ENCODE measurements around the gene CCDC51. TPM values are rescaled to one million over a fixed set of nuclear protein-coding genes. Genes with fewer than 3 reads are reported as not detected.

Gene CCDC51
- total RNA-seq, 1 experiment from 2014 or later, result 29.3 TPM

DNA sequence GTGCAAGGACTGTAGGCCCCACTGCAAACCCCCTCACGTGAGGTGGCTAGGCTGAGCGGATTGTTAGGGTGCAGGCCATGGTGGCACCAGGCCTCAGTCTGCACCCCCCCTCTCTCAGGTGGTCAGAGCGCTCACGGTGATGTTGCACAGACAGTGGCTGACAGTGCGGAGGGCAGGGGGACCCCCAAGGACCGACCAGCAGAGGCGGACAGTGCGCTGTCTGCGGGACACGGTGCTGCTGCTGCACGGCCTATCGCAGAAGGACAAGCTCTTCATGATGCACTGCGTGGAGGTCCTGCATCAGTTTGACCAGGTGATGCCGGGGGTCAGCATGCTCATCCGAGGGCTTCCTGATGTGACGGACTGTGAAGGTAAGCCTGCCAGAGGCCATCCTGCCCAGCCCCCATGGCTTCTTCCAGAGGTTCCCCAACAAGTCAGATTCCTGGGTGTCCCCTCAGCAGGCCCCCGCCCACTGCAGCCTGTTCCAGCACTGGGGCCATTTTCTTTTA, 24.8 kb upstream of the CCDC51 start:
- H3K4me1 ChIP-seq (ENCODE audit: control insufficient read depth in 1 of 2, insufficient read depth in 2 of 2, low read length in 2 of 2), result peaks cover 16 to 33% of the 10 kb centered on the region in 2 experiments
- H3K9ac ChIP-seq (ENCODE audit: low read length), result peak overlapping the region; percentile 82
- TF ChIP-seq POLR2A (IDR thresholded peaks at IDR 0.05; ENCODE audit: borderline replicate concordance, extremely low read depth, insufficient read depth, insufficient read length) (no peak), ZFX (IDR thresholded peaks at IDR 0.05) (no peak), SRF (IDR thresholded peaks at IDR 0.05; ENCODE audit: low read depth) (no peak), CEBPB (IDR thresholded peaks at IDR 0.05; ENCODE audit: low read depth) (no peak), CBX3 (IDR thresholded peaks at IDR 0.05; ENCODE audit: low read depth) (no peak), EZH2phosphoT487 (IDR thresholded peaks at IDR 0.05; ENCODE audit: borderline replicate concordance) (no peak), POLR2AphosphoS5 (IDR thresholded peaks at IDR 0.05; ENCODE audit: low read depth, low read length) (no peak), SIN3A (IDR thresholded peaks at IDR 0.05; ENCODE audit: low read depth) (no peak), TCF7L2 (IDR thresholded peaks at IDR 0.05; ENCODE audit: borderline replicate concordance, extremely low read depth, insufficient read depth, insufficient read length) (no peak), JUND (IDR thresholded peaks at IDR 0.05) (no peak), ZBTB33 (IDR thresholded peaks at IDR 0.05; ENCODE audit: extremely low read depth, insufficient replicate concordance, low read length) (no peak), EZH2 (IDR thresholded peaks at IDR 0.05) (no peak), YY1 (IDR thresholded peaks at IDR 0.05; ENCODE audit: extremely low read depth, insufficient replicate concordance, low read depth, low read length) (no peak), FOSL1 (IDR thresholded peaks at IDR 0.05; ENCODE audit: low read depth) (no peak), ELF1 (IDR thresholded peaks at IDR 0.05; ENCODE audit: borderline replicate concordance, low read depth) (no peak), MAX (IDR thresholded peaks at IDR 0.05) (no peak), SP1 (IDR thresholded peaks at IDR 0.05; ENCODE audit: low read depth) (no peak)
- TF ChIP-seq, protein P1, sequence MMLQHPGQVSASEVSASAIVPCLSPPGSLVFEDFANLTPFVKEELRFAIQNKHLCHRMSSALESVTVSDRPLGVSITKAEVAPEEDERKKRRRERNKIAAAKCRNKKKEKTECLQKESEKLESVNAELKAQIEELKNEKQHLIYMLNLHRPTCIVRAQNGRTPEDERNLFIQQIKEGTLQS (IDR thresholded peaks at IDR 0.05), result no peak
- TF ChIP-seq, protein P2, sequence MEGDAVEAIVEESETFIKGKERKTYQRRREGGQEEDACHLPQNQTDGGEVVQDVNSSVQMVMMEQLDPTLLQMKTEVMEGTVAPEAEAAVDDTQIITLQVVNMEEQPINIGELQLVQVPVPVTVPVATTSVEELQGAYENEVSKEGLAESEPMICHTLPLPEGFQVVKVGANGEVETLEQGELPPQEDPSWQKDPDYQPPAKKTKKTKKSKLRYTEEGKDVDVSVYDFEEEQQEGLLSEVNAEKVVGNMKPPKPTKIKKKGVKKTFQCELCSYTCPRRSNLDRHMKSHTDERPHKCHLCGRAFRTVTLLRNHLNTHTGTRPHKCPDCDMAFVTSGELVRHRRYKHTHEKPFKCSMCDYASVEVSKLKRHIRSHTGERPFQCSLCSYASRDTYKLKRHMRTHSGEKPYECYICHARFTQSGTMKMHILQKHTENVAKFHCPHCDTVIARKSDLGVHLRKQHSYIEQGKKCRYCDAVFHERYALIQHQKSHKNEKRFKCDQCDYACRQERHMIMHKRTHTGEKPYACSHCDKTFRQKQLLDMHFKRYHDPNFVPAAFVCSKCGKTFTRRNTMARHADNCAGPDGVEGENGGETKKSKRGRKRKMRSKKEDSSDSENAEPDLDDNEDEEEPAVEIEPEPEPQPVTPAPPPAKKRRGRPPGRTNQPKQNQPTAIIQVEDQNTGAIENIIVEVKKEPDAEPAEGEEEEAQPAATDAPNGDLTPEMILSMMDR (IDR thresholded peaks at IDR 0.05 in 2 of 3, conservative IDR thresholded peaks at IDR 0.05 in 1 of 3; ENCODE audit: borderline replicate concordance in 1 of 3, insufficient read depth in 1 of 3, low read depth in 2 of 3, low read length in 2 of 3), result no peak
- TF ChIP-seq, protein P3, sequence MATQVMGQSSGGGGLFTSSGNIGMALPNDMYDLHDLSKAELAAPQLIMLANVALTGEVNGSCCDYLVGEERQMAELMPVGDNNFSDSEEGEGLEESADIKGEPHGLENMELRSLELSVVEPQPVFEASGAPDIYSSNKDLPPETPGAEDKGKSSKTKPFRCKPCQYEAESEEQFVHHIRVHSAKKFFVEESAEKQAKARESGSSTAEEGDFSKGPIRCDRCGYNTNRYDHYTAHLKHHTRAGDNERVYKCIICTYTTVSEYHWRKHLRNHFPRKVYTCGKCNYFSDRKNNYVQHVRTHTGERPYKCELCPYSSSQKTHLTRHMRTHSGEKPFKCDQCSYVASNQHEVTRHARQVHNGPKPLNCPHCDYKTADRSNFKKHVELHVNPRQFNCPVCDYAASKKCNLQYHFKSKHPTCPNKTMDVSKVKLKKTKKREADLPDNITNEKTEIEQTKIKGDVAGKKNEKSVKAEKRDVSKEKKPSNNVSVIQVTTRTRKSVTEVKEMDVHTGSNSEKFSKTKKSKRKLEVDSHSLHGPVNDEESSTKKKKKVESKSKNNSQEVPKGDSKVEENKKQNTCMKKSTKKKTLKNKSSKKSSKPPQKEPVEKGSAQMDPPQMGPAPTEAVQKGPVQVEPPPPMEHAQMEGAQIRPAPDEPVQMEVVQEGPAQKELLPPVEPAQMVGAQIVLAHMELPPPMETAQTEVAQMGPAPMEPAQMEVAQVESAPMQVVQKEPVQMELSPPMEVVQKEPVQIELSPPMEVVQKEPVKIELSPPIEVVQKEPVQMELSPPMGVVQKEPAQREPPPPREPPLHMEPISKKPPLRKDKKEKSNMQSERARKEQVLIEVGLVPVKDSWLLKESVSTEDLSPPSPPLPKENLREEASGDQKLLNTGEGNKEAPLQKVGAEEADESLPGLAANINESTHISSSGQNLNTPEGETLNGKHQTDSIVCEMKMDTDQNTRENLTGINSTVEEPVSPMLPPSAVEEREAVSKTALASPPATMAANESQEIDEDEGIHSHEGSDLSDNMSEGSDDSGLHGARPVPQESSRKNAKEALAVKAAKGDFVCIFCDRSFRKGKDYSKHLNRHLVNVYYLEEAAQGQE (IDR thresholded peaks at IDR 0.05; ENCODE audit: low read depth), result no peak

More for the DNA sequence above, 24.8 kb upstream of the CCDC51 start:
- peak overlapping the region; percentile 98 for H3K27ac ChIP-seq (ENCODE audit: low read depth, low read length)
- H3K9me2 ChIP-seq (ENCODE audit: insufficient read depth), result no peaks in the 10 kb centered on the region
- H3K4me3 ChIP-seq (replicated peaks in 1 of 2; ENCODE audit: low read depth in 1 of 2, low read length in 2 of 2), result no peak overlapping the region
- intact Hi-C loops (cut with micrococcal nuclease), result loop anchor here (1.0 to 2.0 kb wide), 3 partner anchors 43 to 170 kb away; partner anchors contain the start of gene SLC26A6
- ChIA-PET RAD21 (ENCODE audit: low non-redundant PET in 1 of 2, low total read pairs in 2 of 2, uncharacterized antibody in 2 of 2, unreplicated experiment in 2 of 2) (interaction anchor here (1.0 to 1.7 kb wide), 2 partner anchors 84 to 85 kb away, joined by 3 to 6 read pairs; no protein-coding TSS in a partner anchor), POLR2A (no interaction called here), CTCF (interaction anchor here (0.9 to 3.3 kb wide), 3 partner anchors 9 to 85 kb away, joined by 3 to 19 read pairs (median 3); no protein-coding TSS in a partner anchor)
- peaks cover 12 to 28% of the 10 kb centered on the region in 2 experiments for H3K36me3 ChIP-seq (ENCODE audit: control insufficient read depth in 1 of 2, insufficient read depth in 2 of 2, low read length in 2 of 2)
- peaks cover 31% of the 10 kb centered on the region for H3K79me2 ChIP-seq (ENCODE audit: insufficient read depth, low read length)
- BruUV-seq (replicated peaks), result no TSS peak
- no peaks in the 10 kb centered on the region for H3K9me3 ChIP-seq (ENCODE audit: control insufficient read depth in 1 of 2, insufficient read depth in 1 of 2, low read depth in 1 of 2, low read length in 2 of 2)
- DNase-seq (ENCODE audit: low read depth, low spot score) (no peak), ATAC-seq (no peak)
- H2AFZ ChIP-seq (ENCODE audit: low read depth, low read length, poor library complexity, severe bottlenecking), result no peak overlapping the region
- H3K27me3 ChIP-seq (ENCODE audit: insufficient read depth, low read length), result no peaks in the 10 kb centered on the region
- H4K20me1 ChIP-seq (ENCODE audit: insufficient read depth), result no peaks in the 10 kb centered on the region
- peak overlapping the region; percentile 92 for H3K4me2 ChIP-seq (ENCODE audit: low read length)
